Testis (tissue), 2 donors: ENCODE data around the gene KHDC4.

Experiments used
- POLR2A ChIP-seq: fragments of 450-650 bp; IDR thresholded peaks from one replicate; pipeline ENCODE4 v1.6.1; 2017; ENCODE audit warnings: antibody characterized with exemption, mild to moderate bottlenecking, moderate library complexity
- TF ChIP-seq, protein P1 (sequence below), 3 experiments: fragments of 450-650 bp in 2 of 3; fragments of 200-600 bp in 1 of 3; sonication (generic) in 1 of 3; IDR thresholded peaks; one replicate each; pipeline ENCODE4 v1.5.1; 2016 to 2019; ENCODE audit warnings: antibody characterized with exemption in 3 of 3, mild to moderate bottlenecking in 2 of 3, moderate library complexity in 1 of 3

DNA sequence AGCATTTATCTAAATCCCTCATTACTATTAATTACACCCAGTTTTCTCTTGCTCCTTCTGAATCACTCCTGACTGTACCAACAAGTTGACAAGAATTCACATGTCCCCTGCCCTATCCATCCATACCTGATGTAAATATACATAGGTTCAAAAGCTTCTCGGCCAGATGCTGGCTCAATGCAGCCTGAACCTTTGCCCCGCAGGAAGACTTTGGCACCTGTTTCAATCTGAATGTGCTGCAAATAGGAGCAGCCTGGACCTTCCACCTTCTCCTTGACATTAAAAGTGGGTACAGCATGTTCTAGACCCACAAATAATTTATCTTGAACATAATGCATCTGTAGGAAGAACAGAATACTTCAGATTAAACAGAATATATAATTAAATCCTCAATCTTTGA, 8.7 kb downstream of the KHDC4 start:
- TF ChIP-seq, protein P1, sequence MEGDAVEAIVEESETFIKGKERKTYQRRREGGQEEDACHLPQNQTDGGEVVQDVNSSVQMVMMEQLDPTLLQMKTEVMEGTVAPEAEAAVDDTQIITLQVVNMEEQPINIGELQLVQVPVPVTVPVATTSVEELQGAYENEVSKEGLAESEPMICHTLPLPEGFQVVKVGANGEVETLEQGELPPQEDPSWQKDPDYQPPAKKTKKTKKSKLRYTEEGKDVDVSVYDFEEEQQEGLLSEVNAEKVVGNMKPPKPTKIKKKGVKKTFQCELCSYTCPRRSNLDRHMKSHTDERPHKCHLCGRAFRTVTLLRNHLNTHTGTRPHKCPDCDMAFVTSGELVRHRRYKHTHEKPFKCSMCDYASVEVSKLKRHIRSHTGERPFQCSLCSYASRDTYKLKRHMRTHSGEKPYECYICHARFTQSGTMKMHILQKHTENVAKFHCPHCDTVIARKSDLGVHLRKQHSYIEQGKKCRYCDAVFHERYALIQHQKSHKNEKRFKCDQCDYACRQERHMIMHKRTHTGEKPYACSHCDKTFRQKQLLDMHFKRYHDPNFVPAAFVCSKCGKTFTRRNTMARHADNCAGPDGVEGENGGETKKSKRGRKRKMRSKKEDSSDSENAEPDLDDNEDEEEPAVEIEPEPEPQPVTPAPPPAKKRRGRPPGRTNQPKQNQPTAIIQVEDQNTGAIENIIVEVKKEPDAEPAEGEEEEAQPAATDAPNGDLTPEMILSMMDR (IDR thresholded peaks at IDR 0.05), result no peak
- no peak for TF ChIP-seq POLR2A
